H9 (cell line): ENCODE data around the gene MGAM2. TPM values are rescaled to one million over a fixed set of nuclear protein-coding genes. Genes with fewer than 3 reads are reported as not detected.

Source experiments
- DNase-seq: peaks from one replicate; pipeline ENCODE4 v3.0.0-alpha.2; 2017
- H2AFZ ChIP-seq: one replicate; pipeline ENCODE4 v1.6.1; 2013; ENCODE audit warnings: mild to moderate bottlenecking, low read length, control low read depth, moderate library complexity
- H2AK5ac ChIP-seq: 2 replicates; pipeline ENCODE4 v1.6.1; 2013; ENCODE audit warnings: low read length, control low read depth, mixed read lengths; ENCODE audit not compliant: insufficient read length
- H2BK120ac ChIP-seq: one replicate; pipeline ENCODE4 v1.6.1; 2013; ENCODE audit warnings: low read depth, mild to moderate bottlenecking, low read length, control low read depth, inconsistent platforms; ENCODE audit not compliant: poor library complexity, severe bottlenecking
- H2BK12ac ChIP-seq: 2 replicates; pipeline ENCODE4 v1.6.1; 2013; ENCODE audit warnings: low read length, control low read depth, mixed read lengths, low read depth; ENCODE audit not compliant: insufficient read length
- H2BK15ac ChIP-seq: 2 replicates; pipeline ENCODE4 v1.6.1; 2013; ENCODE audit warnings: low read depth, low read length, control low read depth
- H2BK20ac ChIP-seq: one replicate; pipeline ENCODE4 v1.6.1; 2013; ENCODE audit warnings: low read depth, mild to moderate bottlenecking, low read length, control low read depth, inconsistent platforms; ENCODE audit not compliant: poor library complexity, severe bottlenecking
- H2BK5ac ChIP-seq: 2 replicates; pipeline ENCODE4 v1.6.1; 2013; ENCODE audit warnings: low read length, control low read depth, mixed read lengths; ENCODE audit not compliant: insufficient read length
- H3K14ac ChIP-seq: 2 replicates; pipeline ENCODE4 v1.6.1; 2013; ENCODE audit warnings: low read length, control low read depth; ENCODE audit not compliant: insufficient read depth
- H3K18ac ChIP-seq: 2 replicates; pipeline ENCODE4 v1.6.1; 2013; ENCODE audit warnings: low read depth, mild to moderate bottlenecking, mixed read lengths, low read length, control low read depth; ENCODE audit not compliant: insufficient read length
- H3K23ac ChIP-seq: 2 replicates; pipeline ENCODE4 v1.6.1; 2013; ENCODE audit warnings: low read length, control low read depth, mixed read lengths, low read depth; ENCODE audit not compliant: insufficient read length
- H3K23me2 ChIP-seq: 2 replicates; pipeline ENCODE4 v1.6.1; 2013; ENCODE audit warnings: low read depth, mild to moderate bottlenecking, mixed read lengths, low read length, control low read depth; ENCODE audit not compliant: insufficient read length, poor library complexity, severe bottlenecking
- H3K27ac ChIP-seq: 2 replicates; pipeline ENCODE4 v1.5.1; 2013; ENCODE audit warnings: low read length, control low read depth, mixed read lengths, low read depth; ENCODE audit not compliant: insufficient read length
- H3K27me3 ChIP-seq: 2 replicates; pipeline ENCODE4 v1.6.1; 2013; ENCODE audit warnings: low read length, control low read depth, inconsistent platforms; ENCODE audit not compliant: insufficient read depth
- H3K4ac ChIP-seq: 2 replicates; pipeline ENCODE4 v1.6.1; 2013; ENCODE audit warnings: low read depth, mild to moderate bottlenecking, control low read depth, inconsistent platforms, low read length, moderate library complexity
- H3K4me1 ChIP-seq: 2 replicates; pipeline ENCODE4 v1.6.1; 2013; ENCODE audit warnings: low read length, control low read depth, inconsistent platforms; ENCODE audit not compliant: insufficient read depth
- H3K4me2 ChIP-seq: 2 replicates; pipeline ENCODE4 v1.6.1; 2013; ENCODE audit warnings: low read length, control low read depth, mixed read lengths; ENCODE audit not compliant: insufficient read length, insufficient read depth
- H3K56ac ChIP-seq: 2 replicates; pipeline ENCODE4 v1.6.1; 2013; ENCODE audit warnings: low read depth, mild to moderate bottlenecking, mixed read lengths, low read length, control low read depth; ENCODE audit not compliant: insufficient read length
- H3K79me1 ChIP-seq: 2 replicates; pipeline ENCODE4 v1.6.1; 2013; ENCODE audit warnings: low read depth, mild to moderate bottlenecking, moderate library complexity, low read length, control low read depth, inconsistent platforms; ENCODE audit not compliant: insufficient read depth, poor library complexity, severe bottlenecking
- H3K79me2 ChIP-seq: 2 replicates; pipeline ENCODE4 v1.6.1; 2013; ENCODE audit warnings: low read length, control low read depth, inconsistent platforms; ENCODE audit not compliant: insufficient read depth
- H3K9ac ChIP-seq: 2 replicates; pipeline ENCODE4 v1.6.1; 2013; ENCODE audit warnings: low read length, control low read depth, mixed read lengths; ENCODE audit not compliant: insufficient read length; ENCODE audit errors: extremely low read depth
- H3K9me3 ChIP-seq: one replicate; pipeline ENCODE4 v1.6.1; 2013; ENCODE audit warnings: low read depth, low read length, inconsistent platforms; ENCODE audit not compliant: control insufficient read depth
- H3T11ph ChIP-seq: one replicate; pipeline ENCODE4 v1.6.1; 2013; ENCODE audit warnings: mild to moderate bottlenecking, low read length, control low read depth, inconsistent platforms
- H4K20me1 ChIP-seq: one replicate; pipeline ENCODE4 v1.6.1; 2013; ENCODE audit not compliant: control insufficient read depth, insufficient read length, insufficient read depth
- H4K5ac ChIP-seq: 2 replicates; pipeline ENCODE4 v1.6.1; 2013; ENCODE audit warnings: low read depth, mild to moderate bottlenecking, mixed read lengths, low read length, control low read depth; ENCODE audit not compliant: insufficient read length
- H4K8ac ChIP-seq: replicated peaks from 2 replicates; pipeline ENCODE4 v1.6.1; 2013; ENCODE audit warnings: low read length, control low read depth, mixed read lengths, low read depth; ENCODE audit not compliant: insufficient read length
- H4K91ac ChIP-seq: 2 replicates; pipeline ENCODE4 v1.6.1; 2013; ENCODE audit warnings: low read depth, mild to moderate bottlenecking, moderate library complexity, mixed read lengths, low read length, control low read depth; ENCODE audit not compliant: insufficient read length
- H3K27ac Mint-ChIP-seq, 3 experiments: 2 replicates in 2 of 3; 3 replicates in 1 of 3; pipeline ENCODE4 v1.8.0; 2020 to 2021; ENCODE audit warnings: mixed read lengths in 3 of 3, mild to moderate bottlenecking in 1 of 3, moderate library complexity in 1 of 3
- H3K27me3 Mint-ChIP-seq: 2 replicates; pipeline ENCODE4 v1.8.0; 2021; ENCODE audit warnings: low read depth, mild to moderate bottlenecking, moderate library complexity, mixed read lengths
- H3K36me3 Mint-ChIP-seq, 3 experiments: 2 replicates in 2 of 3; 3 replicates in 1 of 3; pipeline ENCODE4 v1.8.0; 2020 to 2021; ENCODE audit warnings: low read depth in 3 of 3, mixed read lengths in 3 of 3; ENCODE audit not compliant: insufficient read depth in 1 of 3
- H3K4me1 Mint-ChIP-seq, 2 experiments: 2 replicates each; pipeline ENCODE4 v1.8.0; 2020; ENCODE audit warnings: mixed read lengths in 2 of 2
- H3K4me3 Mint-ChIP-seq, 2 experiments: 2 replicates in 1 of 2; 3 replicates in 1 of 2; pipeline ENCODE4 v1.8.0; 2020 to 2021; ENCODE audit warnings: mild to moderate bottlenecking in 2 of 2, mixed read lengths in 2 of 2, moderate library complexity in 1 of 2
- H3K9me3 Mint-ChIP-seq, 2 experiments: 2 replicates in 1 of 2; 3 replicates in 1 of 2; pipeline ENCODE4 v1.8.0; 2020; ENCODE audit warnings: mild to moderate bottlenecking in 2 of 2, mixed read lengths in 2 of 2, moderate library complexity in 1 of 2
- WGBS: extraction: QIAGEN DNeasy Blood & Tissue Kit; methylation state at CpG from one replicate; pipeline ENCODE4 v1.1.7; 2013; ENCODE audit warnings: missing lambda C conversion rate, low lambda C conversion rate, mixed read lengths; ENCODE audit not compliant: insufficient read length; ENCODE audit errors: extremely low coverage; 5-methylcytosine and 5-hydroxymethylcytosine counted together
- total RNA-seq: library from RNA; stranded (reverse); gene quantifications from 2 replicates; pipeline ENCODE4 v1.2.1, GENCODE V29; 2021
- TF ChIP-seq, protein P1 (sequence below): fragments of 200-600 bp; sonication (generic); conservative IDR thresholded peaks from 3 replicates; pipeline ENCODE4 v1.8.0; 2021; ENCODE audit warnings: antibody characterized with exemption, mild to moderate bottlenecking

Gene MGAM2
- total RNA-seq, 1 experiment from 2014 or later = not detected

DNA sequence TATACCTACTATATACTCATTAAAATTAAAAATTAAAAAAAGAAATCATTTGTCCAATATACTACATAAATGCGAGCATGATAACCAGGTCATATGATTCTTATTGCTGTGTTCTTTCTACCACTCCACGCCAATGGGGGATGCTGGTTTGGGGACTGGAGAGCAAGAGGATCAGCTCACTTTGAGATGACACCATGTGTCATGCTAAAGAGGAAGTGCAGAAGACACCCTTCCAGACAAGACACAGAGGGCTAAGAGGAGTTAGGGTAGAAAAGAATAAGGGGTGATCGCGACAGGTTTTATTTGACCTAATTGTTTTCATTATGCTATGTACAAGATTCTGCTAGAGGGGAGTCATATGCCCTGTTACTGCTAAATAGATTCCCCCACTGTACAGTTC lies 33.8 kb upstream of the MGAM2 start:
- no peak overlapping the region for H3T11ph ChIP-seq
- TF ChIP-seq, protein P1, sequence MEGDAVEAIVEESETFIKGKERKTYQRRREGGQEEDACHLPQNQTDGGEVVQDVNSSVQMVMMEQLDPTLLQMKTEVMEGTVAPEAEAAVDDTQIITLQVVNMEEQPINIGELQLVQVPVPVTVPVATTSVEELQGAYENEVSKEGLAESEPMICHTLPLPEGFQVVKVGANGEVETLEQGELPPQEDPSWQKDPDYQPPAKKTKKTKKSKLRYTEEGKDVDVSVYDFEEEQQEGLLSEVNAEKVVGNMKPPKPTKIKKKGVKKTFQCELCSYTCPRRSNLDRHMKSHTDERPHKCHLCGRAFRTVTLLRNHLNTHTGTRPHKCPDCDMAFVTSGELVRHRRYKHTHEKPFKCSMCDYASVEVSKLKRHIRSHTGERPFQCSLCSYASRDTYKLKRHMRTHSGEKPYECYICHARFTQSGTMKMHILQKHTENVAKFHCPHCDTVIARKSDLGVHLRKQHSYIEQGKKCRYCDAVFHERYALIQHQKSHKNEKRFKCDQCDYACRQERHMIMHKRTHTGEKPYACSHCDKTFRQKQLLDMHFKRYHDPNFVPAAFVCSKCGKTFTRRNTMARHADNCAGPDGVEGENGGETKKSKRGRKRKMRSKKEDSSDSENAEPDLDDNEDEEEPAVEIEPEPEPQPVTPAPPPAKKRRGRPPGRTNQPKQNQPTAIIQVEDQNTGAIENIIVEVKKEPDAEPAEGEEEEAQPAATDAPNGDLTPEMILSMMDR = no peak
- no peaks in the 10 kb centered on the region for H3K79me2 ChIP-seq
- no peak overlapping the region for H3K4ac ChIP-seq
- no peak overlapping the region for H3K56ac ChIP-seq
- no peaks in the 10 kb centered on the region for H3K4me1 Mint-ChIP-seq
- H3K9me3 ChIP-seq = no peaks in the 10 kb centered on the region
- H3K23me2 ChIP-seq = no peaks in the 10 kb centered on the region
- H3K9ac ChIP-seq = no peak overlapping the region
- H2BK20ac ChIP-seq = no peak overlapping the region
- H3K18ac ChIP-seq = no peak overlapping the region
- H3K23ac ChIP-seq = no peak overlapping the region
- H3K4me1 ChIP-seq = no peaks in the 10 kb centered on the region
- no peak overlapping the region for H3K4me3 Mint-ChIP-seq
- H3K27ac ChIP-seq = no peak overlapping the region
- no peak overlapping the region for H2AFZ ChIP-seq
- H3K9me3 Mint-ChIP-seq = no peaks in the 10 kb centered on the region; a peak in 1 of 5 replicates
- H4K91ac ChIP-seq = no peak overlapping the region
- H3K36me3 Mint-ChIP-seq = no peaks in the 10 kb centered on the region
- no peak overlapping the region for H2BK5ac ChIP-seq
- no peak overlapping the region for H2BK15ac ChIP-seq
- no peaks in the 10 kb centered on the region; the same call in 1 of the 2 replicates for H3K27me3 Mint-ChIP-seq
- no peak overlapping the region for H2BK120ac ChIP-seq
- no peaks in the 10 kb centered on the region for H3K27me3 ChIP-seq
- no CpG with 5 or more reads among the region's 4 CpGs for WGBS
- DNase-seq = no peak
- no peaks in the 10 kb centered on the region for H4K20me1 ChIP-seq
- H3K79me1 ChIP-seq = no peaks in the 10 kb centered on the region
- H2BK12ac ChIP-seq = no peak overlapping the region
- H3K4me2 ChIP-seq = no peak overlapping the region
- H3K14ac ChIP-seq = no peak overlapping the region
- H3K27ac Mint-ChIP-seq = no peak overlapping the region
- H4K5ac ChIP-seq = no peak overlapping the region
- H2AK5ac ChIP-seq = no peak overlapping the region
- H4K8ac ChIP-seq = no peak overlapping the region
